SH-SY5Y (cell line): ENCODE data around the gene POLR3E.

Experiments
- GATA2 ChIP-seq: IDR thresholded peaks from 2 replicates; pipeline ENCODE4 v1.6.1; 2011; ENCODE audit warnings: mild to moderate bottlenecking, low read depth, low read length
- GATA3 ChIP-seq: IDR thresholded peaks from 2 replicates; pipeline ENCODE4 v1.6.1; 2011; ENCODE audit warnings: low read depth, mild to moderate bottlenecking, low read length, moderate library complexity

GRCh38 chr16:22296225-22297113 lies 740 bp upstream of the POLR3E start:
- no peak; the same call in 1 of the 2 replicates for TF ChIP-seq GATA2
- no peak for TF ChIP-seq GATA3
